Stimulated activated naive CD8-positive, alpha-beta T cell treated with anti-CD3 and anti-CD28 coated beads, Interleukin-15, Interleukin-2, amounts not matched to agents 100 ng/mL and 50 ng/mL, for 24 hours (primary cell): Measurements from ENCODE around the gene CRY2.
"Not testable (repeated sequence)": the region's sequence is repeated elsewhere in the genome, so short reads cannot be mapped to it uniquely, and the experiment has no call there.

Source experiments
- H3K27ac Mint-ChIP-seq: one replicate; pipeline ENCODE4 v1.8.0; 2021; ENCODE audit warnings: mild to moderate bottlenecking, mixed read lengths
- H3K27me3 Mint-ChIP-seq: one replicate; pipeline ENCODE4 v1.8.0; 2021; ENCODE audit warnings: mixed read lengths
- H3K36me3 Mint-ChIP-seq: one replicate; pipeline ENCODE4 v1.8.0; 2021; ENCODE audit warnings: low read depth, mixed read lengths
- H3K4me1 Mint-ChIP-seq: one replicate; pipeline ENCODE4 v1.8.0; 2021; ENCODE audit warnings: low read depth, mixed read lengths
- H3K4me3 Mint-ChIP-seq: one replicate; pipeline ENCODE4 v1.8.0; 2021; ENCODE audit warnings: mild to moderate bottlenecking, mixed read lengths
- H3K9me3 Mint-ChIP-seq: one replicate; pipeline ENCODE4 v1.8.0; 2021; ENCODE audit warnings: mixed read lengths

Gene CRY2

GRCh38 chr11:45827123-45827522, 20.2 kb upstream of the CRY2 start:
- no peaks in the 10 kb centered on the region for H3K4me1 Mint-ChIP-seq
- peaks cover 25% of the 10 kb centered on the region for H3K27me3 Mint-ChIP-seq
- H3K4me3 Mint-ChIP-seq: no peak overlapping the region
- H3K9me3 Mint-ChIP-seq: no peaks in the 10 kb centered on the region
- no peaks in the 10 kb centered on the region for H3K36me3 Mint-ChIP-seq
- H3K27ac Mint-ChIP-seq: no peak overlapping the region

GRCh38 chr11:45828996-45829395, 18.3 kb upstream of the CRY2 start:
- peaks cover 4% of the 10 kb centered on the region for H3K4me1 Mint-ChIP-seq
- peaks cover 25% of the 10 kb centered on the region for H3K27me3 Mint-ChIP-seq
- no peaks in the 10 kb centered on the region for H3K9me3 Mint-ChIP-seq
- H3K36me3 Mint-ChIP-seq: no peaks in the 10 kb centered on the region
- no peak overlapping the region for H3K27ac Mint-ChIP-seq
- no peak overlapping the region for H3K4me3 Mint-ChIP-seq

- Mint-ChIP-seq H3K27ac (no peak overlapping the region), H3K27me3 (peaks cover 21% of the 10 kb centered on the region), H3K4me3 (no peak overlapping the region), H3K9me3 (no peaks in the 10 kb centered on the region), H3K36me3 (no peaks in the 10 kb centered on the region), H3K4me1 (peaks cover 10% of the 10 kb centered on the region)
Measured at GRCh38 chr11:45830596-45830995, 16.7 kb upstream of the CRY2 start.

- H3K27ac Mint-ChIP-seq: no peak overlapping the region
- peaks cover 2% of the 10 kb centered on the region for H3K27me3 Mint-ChIP-seq
- H3K36me3 Mint-ChIP-seq: no peaks in the 10 kb centered on the region
- H3K9me3 Mint-ChIP-seq: no peaks in the 10 kb centered on the region
- H3K4me1 Mint-ChIP-seq: peaks cover 10% of the 10 kb centered on the region
- H3K4me3 Mint-ChIP-seq: no peak overlapping the region
Measured at GRCh38 chr11:45832811-45833441, 14.3 kb upstream of the CRY2 start.

- Mint-ChIP-seq H3K27me3 (peaks cover 2% of the 10 kb centered on the region), H3K9me3 (no peaks in the 10 kb centered on the region), H3K36me3 (no peaks in the 10 kb centered on the region), H3K27ac (no peak overlapping the region), H3K4me3 (no peak overlapping the region), H3K4me1 (peaks cover 10% of the 10 kb centered on the region)
Measured at GRCh38 chr11:45833761-45834160, 13.5 kb upstream of the CRY2 start.

GRCh38 chr11:45834298-45834756, 12.9 kb upstream of the CRY2 start:
- H3K4me1 Mint-ChIP-seq: peaks cover 10% of the 10 kb centered on the region
- H3K27ac Mint-ChIP-seq: no peak overlapping the region
- H3K27me3 Mint-ChIP-seq: no peaks in the 10 kb centered on the region

GRCh38 chr11:45839204-45839603, 8.1 kb upstream of the CRY2 start:
- Mint-ChIP-seq H3K4me3 (no peak overlapping the region), H3K27ac (no peak overlapping the region), H3K4me1 (peaks cover 17% of the 10 kb centered on the region), H3K36me3 (no peaks in the 10 kb centered on the region), H3K9me3 (no peaks in the 10 kb centered on the region), H3K27me3 (no peaks in the 10 kb centered on the region)

More at GRCh38 chr11:45834298-45834756, 12.9 kb upstream of the CRY2 start:
- H3K36me3 Mint-ChIP-seq: no peaks in the 10 kb centered on the region
- H3K4me3 Mint-ChIP-seq: no peak overlapping the region
- H3K9me3 Mint-ChIP-seq: no peaks in the 10 kb centered on the region

- H3K4me3 Mint-ChIP-seq, H3K27ac Mint-ChIP-seq, H3K9me3 Mint-ChIP-seq, H3K27me3 Mint-ChIP-seq, H3K36me3 Mint-ChIP-seq: not testable (repeated sequence)
- H3K4me1 Mint-ChIP-seq: peaks cover 13% of the 10 kb centered on the region
Measured at GRCh38 chr11:45840251-45840650, 7.0 kb upstream of the CRY2 start.

- no peaks in the 10 kb centered on the region for H3K9me3 Mint-ChIP-seq
- peaks cover 4% of the 10 kb centered on the region for H3K27me3 Mint-ChIP-seq
- peak overlapping the region; percentile 42 for H3K4me3 Mint-ChIP-seq
- H3K36me3 Mint-ChIP-seq: no peaks in the 10 kb centered on the region
- no peak overlapping the region for H3K27ac Mint-ChIP-seq
- peaks cover 24% of the 10 kb centered on the region for H3K4me1 Mint-ChIP-seq
Measured at GRCh38 chr11:45843158-45843924, 3.9 kb upstream of the CRY2 start.

GRCh38 chr11:45844822-45845578, 2.3 kb upstream of the CRY2 start:
- H3K27me3 Mint-ChIP-seq: peaks cover 4% of the 10 kb centered on the region
- H3K4me3 Mint-ChIP-seq: no peak overlapping the region
- no peak overlapping the region for H3K27ac Mint-ChIP-seq
- H3K4me1 Mint-ChIP-seq: peaks cover 37% of the 10 kb centered on the region
- H3K9me3 Mint-ChIP-seq: no peaks in the 10 kb centered on the region
- no peaks in the 10 kb centered on the region for H3K36me3 Mint-ChIP-seq

- no peaks in the 10 kb centered on the region for H3K9me3 Mint-ChIP-seq
- peaks cover 9% of the 10 kb centered on the region for H3K36me3 Mint-ChIP-seq
- peaks cover 49% of the 10 kb centered on the region for H3K4me1 Mint-ChIP-seq
- H3K27ac Mint-ChIP-seq: peak overlapping the region; percentile 10
- H3K27me3 Mint-ChIP-seq: peaks cover 4% of the 10 kb centered on the region
- H3K4me3 Mint-ChIP-seq: peak overlapping the region; percentile 82
Measured at GRCh38 chr11:45846174-45846675, 1.1 kb upstream of the CRY2 start.

GRCh38 chr11:45847911-45848316, 639 bp downstream of the CRY2 start:
- peaks cover 52% of the 10 kb centered on the region for H3K4me1 Mint-ChIP-seq
- peaks cover 4% of the 10 kb centered on the region for H3K27me3 Mint-ChIP-seq
- H3K27ac Mint-ChIP-seq: peak overlapping the region; percentile 49
- H3K36me3 Mint-ChIP-seq: peaks cover 9% of the 10 kb centered on the region
- peak overlapping the region; percentile 82 for H3K4me3 Mint-ChIP-seq
- no peaks in the 10 kb centered on the region for H3K9me3 Mint-ChIP-seq

- Mint-ChIP-seq H3K9me3 (no peaks in the 10 kb centered on the region), H3K36me3 (peaks cover 9% of the 10 kb centered on the region), H3K4me1 (peaks cover 45% of the 10 kb centered on the region), H3K27ac (no peak overlapping the region), H3K4me3 (peak overlapping the region; percentile 82), H3K27me3 (peaks cover 4% of the 10 kb centered on the region)
Measured at GRCh38 chr11:45848654-45849081, 1.4 kb downstream of the CRY2 start.

GRCh38 chr11:45850446-45850845, 3.2 kb downstream of the CRY2 start:
- H3K9me3 Mint-ChIP-seq: no peaks in the 10 kb centered on the region

GRCh38 chr11:45851228-45851627, 4.0 kb downstream of the CRY2 start:
- no peak overlapping the region for H3K4me3 Mint-ChIP-seq
- H3K4me1 Mint-ChIP-seq: peaks cover 45% of the 10 kb centered on the region
- H3K36me3 Mint-ChIP-seq: peaks cover 9% of the 10 kb centered on the region
- H3K27ac Mint-ChIP-seq: no peak overlapping the region
- no peaks in the 10 kb centered on the region for H3K9me3 Mint-ChIP-seq
- H3K27me3 Mint-ChIP-seq: no peaks in the 10 kb centered on the region

More at GRCh38 chr11:45850446-45850845, 3.2 kb downstream of the CRY2 start:
- Mint-ChIP-seq H3K4me1 (peaks cover 45% of the 10 kb centered on the region), H3K27ac (no peak overlapping the region), H3K36me3 (peaks cover 9% of the 10 kb centered on the region), H3K4me3 (no peak overlapping the region), H3K27me3 (peaks cover 4% of the 10 kb centered on the region)
